ENCODE results near the gene RERG. TPM values are rescaled to one million over a fixed set of nuclear protein-coding genes. Genes with fewer than 3 reads are reported as not detected.
A peak's percentile ranks its signal among the peaks of the same experiment; 100 is the strongest.

Gene RERG, protein sequence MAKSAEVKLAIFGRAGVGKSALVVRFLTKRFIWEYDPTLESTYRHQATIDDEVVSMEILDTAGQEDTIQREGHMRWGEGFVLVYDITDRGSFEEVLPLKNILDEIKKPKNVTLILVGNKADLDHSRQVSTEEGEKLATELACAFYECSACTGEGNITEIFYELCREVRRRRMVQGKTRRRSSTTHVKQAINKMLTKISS
- total RNA-seq, result 1.2 and 1.6 TPM in 2 replicates

GRCh38 chr12:15220915-15221885, at the start of gene RERG:
RERG (minus strand) TSS chr12:15221417; CDS start chr12:15217489, 3,928 bp downstream.
- H3K27me3 ChIP-seq (ENCODE audit: control insufficient read depth, insufficient read depth, low read length), result peaks cover 3% of the 10 kb centered on the region
- H3K4me3 ChIP-seq (ENCODE audit: low read depth, low read length), result peak within 1 kb of the TSS; percentile 50
- peak; percentile 84 for TF ChIP-seq CTCF (IDR thresholded peaks at IDR 0.05; ENCODE audit: insufficient read depth, low read length, poor library complexity, severe bottlenecking)
- DNase-seq (ENCODE audit: low read depth), result peak; percentile 35
- H3K36me3 ChIP-seq (ENCODE audit: control insufficient read depth, insufficient read depth, low read length), result no peaks in the 10 kb centered on the region

GRCh38 chr12:15270591-15270990, 49.4 kb upstream of the RERG start:
- no peak overlapping the region for H3K4me3 ChIP-seq (ENCODE audit: low read depth, low read length)
- no peaks in the 10 kb centered on the region for H3K27me3 ChIP-seq (ENCODE audit: control insufficient read depth, insufficient read depth, low read length)
- TF ChIP-seq CTCF (IDR thresholded peaks at IDR 0.05; ENCODE audit: insufficient read depth, low read length, poor library complexity, severe bottlenecking), result no peak
- H3K36me3 ChIP-seq (ENCODE audit: control insufficient read depth, insufficient read depth, low read length), result no peaks in the 10 kb centered on the region
- DNase-seq (ENCODE audit: low read depth), result no peak

- no peaks in the 10 kb centered on the region for H3K27me3 ChIP-seq (ENCODE audit: control insufficient read depth, insufficient read depth, low read length)
- peak; percentile 87 for TF ChIP-seq CTCF (IDR thresholded peaks at IDR 0.05; ENCODE audit: insufficient read depth, low read length, poor library complexity, severe bottlenecking)
- no peaks in the 10 kb centered on the region for H3K36me3 ChIP-seq (ENCODE audit: control insufficient read depth, insufficient read depth, low read length)
- DNase-seq (ENCODE audit: low read depth), result peak; percentile 31
- no peak overlapping the region for H3K4me3 ChIP-seq (ENCODE audit: low read depth, low read length)
These were observed 47.8 kb upstream of the RERG start for GRCh38 chr12:15268927-15269552.

- no peaks in the 10 kb centered on the region for H3K36me3 ChIP-seq (ENCODE audit: control insufficient read depth, insufficient read depth, low read length)
- no peak for DNase-seq (ENCODE audit: low read depth)
- TF ChIP-seq CTCF (IDR thresholded peaks at IDR 0.05; ENCODE audit: insufficient read depth, low read length, poor library complexity, severe bottlenecking), result no peak
These were observed 47.1 kb upstream of the RERG start for GRCh38 chr12:15268309-15268708.

GRCh38 chr12:15265875-15266274, 44.7 kb upstream of the RERG start:
- DNase-seq (ENCODE audit: low read depth), result no peak
- H3K4me3 ChIP-seq (ENCODE audit: low read depth, low read length), result no peak overlapping the region
- no peaks in the 10 kb centered on the region for H3K36me3 ChIP-seq (ENCODE audit: control insufficient read depth, insufficient read depth, low read length)
- TF ChIP-seq CTCF (IDR thresholded peaks at IDR 0.05; ENCODE audit: insufficient read depth, low read length, poor library complexity, severe bottlenecking), result no peak
- H3K27me3 ChIP-seq (ENCODE audit: control insufficient read depth, insufficient read depth, low read length), result no peaks in the 10 kb centered on the region

More at GRCh38 chr12:15268309-15268708, 47.1 kb upstream of the RERG start:
- no peak overlapping the region for H3K4me3 ChIP-seq (ENCODE audit: low read depth, low read length)
- no peaks in the 10 kb centered on the region for H3K27me3 ChIP-seq (ENCODE audit: control insufficient read depth, insufficient read depth, low read length)

Measured in kidney epithelial cell (primary cell).